DND-41 (cell line): Measurements from ENCODE around the gene SOD1.

Experiments used
- EZH2 ChIP-seq: IDR thresholded peaks from 3 replicates; pipeline ENCODE4 v1.6.1; 2012; ENCODE audit warnings: borderline replicate concordance, low read depth, mild to moderate bottlenecking, moderate library complexity, low read length, inconsistent platforms; ENCODE audit not compliant: severe bottlenecking
- TF ChIP-seq, protein P1 (sequence below): IDR thresholded peaks from 2 replicates; pipeline ENCODE4 v1.5.1; 2012; ENCODE audit warnings: borderline replicate concordance, low read length, moderate library complexity, mild to moderate bottlenecking; ENCODE audit not compliant: poor library complexity, severe bottlenecking; ENCODE audit errors: extremely low read depth

DNA sequence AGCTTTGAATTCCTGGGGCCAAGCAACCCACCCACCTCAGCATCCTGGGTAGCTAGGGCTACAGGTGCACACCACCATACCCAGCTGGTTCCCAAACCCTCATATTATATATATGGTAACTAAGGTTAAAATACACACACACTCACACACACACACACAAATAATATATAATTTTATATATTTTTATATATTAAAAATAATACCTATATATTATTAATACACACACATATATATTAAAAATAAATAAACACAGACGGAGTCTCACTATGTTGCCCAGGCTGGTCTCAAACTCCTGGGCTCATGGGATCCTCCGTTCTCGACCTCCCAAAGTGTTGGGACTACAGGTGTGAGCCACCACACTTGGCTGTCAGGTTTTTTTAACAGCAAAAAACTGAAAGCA, 40.5 kb downstream of the SOD1 start:
- TF ChIP-seq, protein P1, sequence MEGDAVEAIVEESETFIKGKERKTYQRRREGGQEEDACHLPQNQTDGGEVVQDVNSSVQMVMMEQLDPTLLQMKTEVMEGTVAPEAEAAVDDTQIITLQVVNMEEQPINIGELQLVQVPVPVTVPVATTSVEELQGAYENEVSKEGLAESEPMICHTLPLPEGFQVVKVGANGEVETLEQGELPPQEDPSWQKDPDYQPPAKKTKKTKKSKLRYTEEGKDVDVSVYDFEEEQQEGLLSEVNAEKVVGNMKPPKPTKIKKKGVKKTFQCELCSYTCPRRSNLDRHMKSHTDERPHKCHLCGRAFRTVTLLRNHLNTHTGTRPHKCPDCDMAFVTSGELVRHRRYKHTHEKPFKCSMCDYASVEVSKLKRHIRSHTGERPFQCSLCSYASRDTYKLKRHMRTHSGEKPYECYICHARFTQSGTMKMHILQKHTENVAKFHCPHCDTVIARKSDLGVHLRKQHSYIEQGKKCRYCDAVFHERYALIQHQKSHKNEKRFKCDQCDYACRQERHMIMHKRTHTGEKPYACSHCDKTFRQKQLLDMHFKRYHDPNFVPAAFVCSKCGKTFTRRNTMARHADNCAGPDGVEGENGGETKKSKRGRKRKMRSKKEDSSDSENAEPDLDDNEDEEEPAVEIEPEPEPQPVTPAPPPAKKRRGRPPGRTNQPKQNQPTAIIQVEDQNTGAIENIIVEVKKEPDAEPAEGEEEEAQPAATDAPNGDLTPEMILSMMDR = no peak
- no peak for TF ChIP-seq EZH2
